Measurements from ENCODE around the gene LRFN2. TPM values are rescaled to one million over a fixed set of nuclear protein-coding genes. Genes with fewer than 3 reads are reported as not detected.

The LRFN2 gene
- total RNA-seq, 1 donor from 2014 or later = not detected

DNA sequence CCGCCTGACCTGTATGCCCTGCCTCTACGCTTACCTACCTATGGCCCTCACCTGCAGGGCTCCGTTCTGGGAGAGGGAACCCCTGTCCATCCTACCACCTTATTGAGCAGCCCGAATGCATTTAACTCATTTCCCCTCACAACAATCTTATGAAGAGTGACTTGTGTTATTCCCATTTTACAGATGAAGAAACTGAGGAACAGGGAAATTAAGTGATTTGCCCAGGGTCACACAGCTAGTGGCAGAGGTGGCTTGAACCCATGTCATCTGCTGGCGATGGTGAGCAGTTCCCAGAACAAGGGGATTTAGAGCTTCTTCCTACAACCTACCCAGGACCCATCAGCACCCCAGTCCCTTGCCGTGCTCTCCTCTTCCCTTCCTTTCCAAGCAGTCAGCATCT lies 42.3 kb upstream of the LRFN2 start:
- DNase-seq (ENCODE audit: extremely low spot score in 2 of 2) = no peak
- TF ChIP-seq POLR2AphosphoS5 (IDR thresholded peaks at IDR 0.05; ENCODE audit: insufficient read depth in 1 of 2, low read depth in 1 of 2) = no peak
- TF ChIP-seq POLR2A (IDR thresholded peaks at IDR 0.05) = no peak
- TF ChIP-seq CTCF (IDR thresholded peaks at IDR 0.05) = no peak
- H3K36me3 ChIP-seq = no peaks in the 10 kb centered on the region
- H3K27ac ChIP-seq = no peak overlapping the region
- no peaks in the 10 kb centered on the region for H3K27me3 ChIP-seq
- H3K9me3 ChIP-seq = no peaks in the 10 kb centered on the region
- H3K4me1 ChIP-seq = no peaks in the 10 kb centered on the region
- H3K4me3 ChIP-seq = no peak overlapping the region
- intact Hi-C loops (cut with DNase I) = no loop called here

- H3K27me3 ChIP-seq = no peaks in the 10 kb centered on the region
- H3K4me3 ChIP-seq = no peak overlapping the region
- H3K9me3 ChIP-seq = no peaks in the 10 kb centered on the region
- H3K27ac ChIP-seq = no peak overlapping the region
- TF ChIP-seq POLR2A (IDR thresholded peaks at IDR 0.05) (no peak), POLR2AphosphoS5 (IDR thresholded peaks at IDR 0.05; ENCODE audit: insufficient read depth in 1 of 2, low read depth in 1 of 2) (no peak), CTCF (IDR thresholded peaks at IDR 0.05) (no peak)
- H3K4me1 ChIP-seq = no peaks in the 10 kb centered on the region
- no peaks in the 10 kb centered on the region for H3K36me3 ChIP-seq
- intact Hi-C loops (cut with DNase I) = no loop called here
- DNase-seq (ENCODE audit: extremely low spot score in 2 of 2) = no peak
Observed at GRCh38 chr6:40627316-40627715, 40.2 kb upstream of the LRFN2 start.

DNA sequence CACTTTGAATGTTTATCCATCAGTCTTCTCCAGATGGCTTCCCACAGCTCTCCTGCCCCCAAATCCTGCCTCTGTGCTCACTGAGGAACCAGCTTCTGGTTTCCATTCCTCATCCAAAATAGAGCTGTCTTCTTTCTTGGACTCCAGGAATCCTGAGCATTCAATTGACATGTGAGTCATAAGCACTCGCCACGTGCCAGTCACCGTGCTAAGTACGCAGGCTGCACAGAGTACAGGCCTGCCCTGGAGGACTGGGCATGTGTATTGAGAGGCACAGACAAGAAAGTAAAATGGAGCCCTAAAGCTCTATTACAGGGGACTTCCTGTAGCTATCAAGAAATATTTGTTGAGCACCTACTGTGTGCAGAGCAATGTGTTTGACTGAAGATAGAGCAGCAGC lies 39.7 kb upstream of the LRFN2 start:
- TF ChIP-seq POLR2AphosphoS5 (IDR thresholded peaks at IDR 0.05; ENCODE audit: insufficient read depth in 1 of 2, low read depth in 1 of 2) (no peak), CTCF (IDR thresholded peaks at IDR 0.05) (no peak), POLR2A (IDR thresholded peaks at IDR 0.05) (no peak)
- Histone ChIP-seq H3K27me3 (no peaks in the 10 kb centered on the region), H3K4me1 (no peaks in the 10 kb centered on the region), H3K36me3 (no peaks in the 10 kb centered on the region), H3K9me3 (no peaks in the 10 kb centered on the region), H3K4me3 (no peak overlapping the region), H3K27ac (no peak overlapping the region)
- intact Hi-C loops (cut with DNase I) = no loop called here
- DNase-seq (ENCODE audit: extremely low spot score in 2 of 2) = no peak

DNA sequence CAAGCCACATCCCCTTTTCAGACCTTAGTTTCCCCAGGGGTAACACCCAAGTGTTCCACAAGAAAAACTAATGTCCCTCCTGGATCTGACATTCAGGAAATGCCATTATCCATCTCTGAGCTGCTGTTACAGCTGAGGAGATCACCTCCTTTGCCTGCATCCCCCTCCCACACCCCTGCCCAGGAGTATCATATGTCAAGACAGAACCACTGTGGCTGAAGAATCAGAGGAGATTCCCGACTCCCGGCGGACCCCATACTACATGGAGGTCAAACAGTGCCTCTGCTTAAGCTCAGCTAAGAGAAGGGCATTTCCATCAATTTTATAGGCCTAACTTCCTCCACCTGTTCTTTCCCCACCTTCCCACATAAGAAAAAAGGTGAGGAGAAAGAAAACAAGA lies 36.8 kb upstream of the LRFN2 start:
- Histone ChIP-seq H3K9me3 (no peaks in the 10 kb centered on the region), H3K36me3 (no peaks in the 10 kb centered on the region), H3K27ac (no peak overlapping the region), H3K27me3 (no peaks in the 10 kb centered on the region), H3K4me1 (no peaks in the 10 kb centered on the region), H3K4me3 (no peak overlapping the region)
- intact Hi-C loops (cut with DNase I) = no loop called here
- DNase-seq (ENCODE audit: extremely low spot score in 2 of 2) = no peak
- TF ChIP-seq POLR2AphosphoS5 (IDR thresholded peaks at IDR 0.05; ENCODE audit: insufficient read depth in 1 of 2, low read depth in 1 of 2) (no peak), CTCF (IDR thresholded peaks at IDR 0.05) (no peak), POLR2A (IDR thresholded peaks at IDR 0.05) (no peak)

GRCh38 chr6:40623178-40623577 lies 36.0 kb upstream of the LRFN2 start:
- Histone ChIP-seq H3K9me3 (no peaks in the 10 kb centered on the region), H3K36me3 (no peaks in the 10 kb centered on the region), H3K27me3 (no peaks in the 10 kb centered on the region), H3K27ac (no peak overlapping the region), H3K4me1 (no peaks in the 10 kb centered on the region), H3K4me3 (no peak overlapping the region)
- TF ChIP-seq POLR2A (IDR thresholded peaks at IDR 0.05) (no peak), POLR2AphosphoS5 (IDR thresholded peaks at IDR 0.05; ENCODE audit: insufficient read depth in 1 of 2, low read depth in 1 of 2) (no peak), CTCF (IDR thresholded peaks at IDR 0.05) (no peak)
- DNase-seq (ENCODE audit: extremely low spot score in 2 of 2) = no peak
- intact Hi-C loops (cut with DNase I) = no loop called here
